GM19324 (cell line): ENCODE data around the gene RGS14.
"Not testable (repeated sequence)": the region's sequence is repeated elsewhere in the genome, so short reads cannot be mapped to it uniquely, and the experiment has no call there.

Experiments
- ATAC-seq: cut with Tn5 transposase; IDR thresholded peaks from one replicate; pipeline ENCODE4 v1.9.1; 2021; ENCODE audit warnings: mild to moderate bottlenecking, moderate library complexity; ENCODE audit not compliant: unreplicated experiment, low FRiP score

The RGS14 gene

DNA sequence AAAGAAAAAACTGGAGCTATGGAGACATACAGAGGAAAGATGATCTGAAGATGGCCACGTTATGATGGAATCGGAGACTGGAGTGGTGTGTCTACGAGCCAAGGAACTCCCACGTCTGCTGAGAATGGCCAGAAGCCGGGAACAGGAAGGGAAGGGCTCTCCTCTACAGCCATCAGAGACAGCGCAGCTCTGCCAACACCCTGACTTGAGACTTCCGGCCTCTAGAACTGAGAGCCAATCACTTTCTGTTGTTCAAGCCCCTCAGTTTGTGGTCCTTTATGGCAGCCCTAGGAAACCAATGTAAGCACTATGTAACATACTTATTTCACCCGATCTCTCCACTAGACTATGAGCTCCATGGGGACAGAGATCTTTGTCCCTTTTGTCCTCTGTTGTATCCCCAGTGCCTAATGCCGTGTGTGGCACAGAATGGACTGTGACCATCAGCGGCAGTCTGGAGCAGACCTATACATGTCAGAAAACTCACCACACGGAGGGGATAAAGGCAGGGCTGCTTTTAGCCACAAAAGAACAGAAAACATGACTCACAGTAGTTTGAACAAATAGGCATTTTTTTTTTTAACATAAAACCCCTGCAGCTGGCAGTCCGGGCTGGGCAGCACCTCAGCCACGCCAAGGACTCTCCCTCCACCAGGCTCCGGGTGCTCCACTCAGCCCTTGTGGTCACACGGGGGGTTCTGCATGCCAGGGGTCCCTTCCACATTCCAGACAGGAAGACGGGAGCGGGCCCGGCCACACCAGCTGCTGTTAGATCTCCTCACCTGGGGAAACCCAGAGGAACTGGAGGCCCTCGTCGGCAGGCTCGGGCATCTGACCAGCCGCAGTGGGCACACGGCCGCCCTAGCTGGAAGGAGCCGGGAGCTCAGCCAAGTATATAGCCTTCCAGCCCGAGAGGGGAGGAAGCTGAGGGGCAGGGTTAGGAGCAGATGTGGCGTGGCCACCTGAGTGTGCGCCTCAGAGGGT lies 29.9 kb upstream of the RGS14 start:
- no peak for ATAC-seq

- no peak for ATAC-seq
Observed at GRCh38 chr5:177328545-177329231, 29.0 kb upstream of the RGS14 start.

DNA sequence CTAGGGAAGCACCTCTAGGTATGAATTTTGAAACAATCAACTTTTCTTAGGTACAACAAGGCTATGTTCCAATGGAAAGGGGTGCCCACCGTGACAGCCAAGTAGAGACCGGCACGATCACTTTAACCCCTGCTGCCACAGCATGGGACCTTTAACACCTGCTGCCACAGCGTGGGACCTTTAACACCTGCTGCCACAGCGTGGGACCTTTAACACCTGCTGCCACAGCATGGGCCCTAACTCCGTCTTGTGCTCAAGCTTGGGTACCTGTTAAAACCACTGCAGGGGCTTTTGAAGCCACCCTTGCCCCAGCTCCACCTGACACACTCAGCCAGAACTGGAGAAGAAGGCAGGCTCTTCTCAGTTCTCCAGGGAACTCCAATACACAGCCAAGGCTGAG lies 27.8 kb upstream of the RGS14 start:
- no peak for ATAC-seq

- no peak for ATAC-seq
Observed at GRCh38 chr5:177330991-177331842, 26.5 kb upstream of the RGS14 start.

- no peak for ATAC-seq
Observed at GRCh38 chr5:177332031-177332895, 25.5 kb upstream of the RGS14 start.

DNA sequence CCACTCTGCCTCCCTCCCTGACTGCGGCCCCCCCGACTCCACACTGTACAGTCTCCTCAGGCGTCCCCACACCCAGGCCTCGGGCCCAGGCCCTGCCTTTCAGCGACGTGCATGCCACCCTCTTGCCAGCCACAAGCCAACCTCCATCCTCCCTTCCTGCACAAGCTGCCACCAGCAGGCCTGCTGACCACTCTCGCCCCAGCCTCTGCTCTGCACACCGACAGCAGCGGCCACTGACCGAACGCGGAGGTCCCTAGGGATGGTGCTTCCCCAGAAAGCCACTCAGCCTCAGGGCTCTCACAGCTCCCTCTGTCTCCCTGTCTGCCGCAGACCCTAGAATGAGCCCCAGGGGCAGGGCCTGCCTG lies 24.8 kb upstream of the RGS14 start:
- ATAC-seq, result no peak

- no peak for ATAC-seq
Observed at GRCh38 chr5:177333420-177334154, 24.1 kb upstream of the RGS14 start.

DNA sequence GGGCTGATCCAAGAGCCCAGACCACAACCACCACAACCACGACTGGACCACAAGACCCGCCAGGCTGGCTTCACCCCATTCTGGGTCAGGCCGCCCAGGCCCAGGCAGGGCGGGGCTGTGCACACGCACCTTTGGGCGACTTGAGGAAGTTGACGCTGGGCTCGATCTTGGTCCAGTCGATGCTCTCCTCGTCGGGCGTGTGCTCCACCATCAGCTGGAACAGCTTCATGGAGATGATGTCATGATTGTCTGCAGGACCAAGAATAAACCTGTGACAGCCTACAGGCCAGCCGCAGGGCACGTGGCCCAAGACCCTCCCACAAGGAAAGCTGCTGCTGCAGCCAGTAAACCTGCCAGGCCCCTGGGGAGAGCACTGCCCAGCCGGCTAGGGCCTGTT lies 23.6 kb upstream of the RGS14 start:
- no peak for ATAC-seq

DNA sequence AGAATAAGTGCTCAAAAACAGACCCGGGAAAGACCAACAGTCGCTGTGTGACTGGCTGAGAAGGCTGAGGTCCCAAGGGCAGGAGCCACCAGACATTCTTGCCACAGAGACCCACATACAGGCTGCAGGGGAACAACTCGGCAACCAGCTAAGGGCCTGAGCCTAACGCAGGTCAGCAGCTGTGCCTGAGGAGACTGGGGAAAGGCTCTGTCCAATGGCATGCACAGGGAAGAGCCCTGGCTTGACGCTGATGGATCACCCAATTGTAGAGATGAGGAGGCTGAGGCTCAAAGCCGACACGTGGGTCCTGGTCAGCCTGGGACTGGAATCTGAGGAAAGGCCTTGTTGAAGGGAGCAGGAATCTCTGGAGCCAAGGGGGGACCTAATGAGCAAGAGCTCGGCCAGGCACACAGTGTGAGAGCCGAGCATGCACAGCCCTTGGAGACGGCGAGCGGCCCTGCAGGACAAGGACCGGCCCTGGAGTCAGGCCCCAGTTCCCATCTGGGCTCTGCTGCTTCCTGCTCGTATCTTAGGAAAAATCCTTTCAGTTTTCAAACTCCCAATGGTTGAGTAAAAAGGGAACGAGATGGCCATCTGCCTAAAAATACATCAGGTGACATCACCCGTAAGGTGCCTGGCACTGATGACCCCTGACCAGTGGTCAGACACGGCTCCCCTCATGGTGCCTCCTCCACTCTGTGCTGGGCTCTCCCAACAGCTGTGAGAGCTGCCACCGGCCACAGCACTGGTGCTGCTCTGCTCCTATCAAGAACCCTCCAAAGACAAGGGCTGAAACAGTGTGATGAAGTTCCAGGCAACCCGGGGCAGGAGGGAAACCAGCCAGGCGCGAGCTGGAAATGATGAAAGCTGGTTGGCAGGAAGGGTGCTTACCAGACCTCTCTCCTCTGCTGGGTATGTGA lies 22.7 kb upstream of the RGS14 start:
- no peak for ATAC-seq

GRCh38 chr5:177335701-177336065 lies 22.0 kb upstream of the RGS14 start:
- ATAC-seq, result no peak

GRCh38 chr5:177336112-177336511 lies 21.6 kb upstream of the RGS14 start:
- no peak for ATAC-seq

GRCh38 chr5:177336603-177337494 lies 20.9 kb upstream of the RGS14 start:
- no peak for ATAC-seq

GRCh38 chr5:177338251-177339106 lies 19.2 kb upstream of the RGS14 start:
- no peak for ATAC-seq

DNA sequence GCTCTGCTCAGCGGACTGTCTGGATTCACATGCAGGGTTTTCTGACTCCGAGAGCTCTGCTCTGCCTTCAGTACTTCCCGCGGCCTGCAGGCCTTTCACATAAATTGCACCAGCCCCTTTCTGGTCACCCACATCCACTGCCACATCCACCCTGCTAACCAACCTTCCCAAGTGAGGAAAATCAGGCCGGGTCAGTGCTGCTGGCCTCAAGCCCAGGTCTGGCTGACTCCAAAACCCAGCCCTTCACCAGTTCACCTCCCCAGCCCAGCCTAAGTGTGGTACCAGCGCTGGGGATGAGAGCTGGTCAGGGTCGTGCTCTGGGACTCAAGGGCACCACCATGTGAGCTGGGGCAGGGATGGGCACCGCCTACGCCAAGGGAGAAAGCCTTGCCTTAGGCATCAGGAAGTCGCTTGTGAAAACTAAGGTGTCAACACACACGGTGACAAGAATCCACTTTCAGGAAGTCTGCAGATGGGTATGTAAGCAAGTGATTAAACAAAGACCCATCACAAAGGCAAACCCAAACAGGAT lies 18.6 kb upstream of the RGS14 start:
- no peak for ATAC-seq

DNA sequence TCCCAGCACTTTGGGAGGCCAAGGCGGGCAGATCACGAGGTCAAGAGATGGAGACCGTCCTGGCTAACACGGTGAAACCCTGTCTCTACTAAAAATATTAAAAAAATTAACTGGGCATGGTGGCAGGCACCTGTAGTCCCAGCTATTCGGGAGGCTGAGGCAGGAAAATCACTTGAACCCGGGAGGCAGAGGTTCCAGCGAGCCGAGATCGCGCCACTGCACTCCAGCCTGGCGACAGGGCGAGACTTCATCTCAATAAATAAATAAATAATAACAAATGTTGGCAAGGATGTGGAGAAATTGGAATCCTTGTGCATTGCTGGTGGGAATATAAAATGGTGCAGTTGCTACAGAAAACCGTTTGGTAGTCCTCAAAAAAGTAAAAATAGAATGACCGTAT lies 14.7 kb upstream of the RGS14 start:
- ATAC-seq, result not testable (repeated sequence)

- ATAC-seq, result no peak
Observed at GRCh38 chr5:177343777-177344176, 13.9 kb upstream of the RGS14 start.
